ENCODE data around the gene STARD10.
"Not testable (repeated sequence)": the region's sequence is repeated elsewhere in the genome, so short reads cannot be mapped to it uniquely, and the experiment has no call there.

The STARD10 gene, protein sequence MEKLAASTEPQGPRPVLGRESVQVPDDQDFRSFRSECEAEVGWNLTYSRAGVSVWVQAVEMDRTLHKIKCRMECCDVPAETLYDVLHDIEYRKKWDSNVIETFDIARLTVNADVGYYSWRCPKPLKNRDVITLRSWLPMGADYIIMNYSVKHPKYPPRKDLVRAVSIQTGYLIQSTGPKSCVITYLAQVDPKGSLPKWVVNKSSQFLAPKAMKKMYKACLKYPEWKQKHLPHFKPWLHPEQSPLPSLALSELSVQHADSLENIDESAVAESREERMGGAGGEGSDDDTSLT

GRCh38 chr11:72793425-72794367 lies at the start of gene STARD10:
STARD10 (minus strand) TSS chr11:72794047; CDS start chr11:72781181, 12,866 bp downstream.
- peak; percentile 94 to 98 for DNase-seq

GRCh38 chr11:72842653-72843330 lies 48.9 kb upstream of the STARD10 start:
- DNase-seq: no peak

- DNase-seq: no peak
Measured at GRCh38 chr11:72842126-72842525, 48.3 kb upstream of the STARD10 start.

DNA sequence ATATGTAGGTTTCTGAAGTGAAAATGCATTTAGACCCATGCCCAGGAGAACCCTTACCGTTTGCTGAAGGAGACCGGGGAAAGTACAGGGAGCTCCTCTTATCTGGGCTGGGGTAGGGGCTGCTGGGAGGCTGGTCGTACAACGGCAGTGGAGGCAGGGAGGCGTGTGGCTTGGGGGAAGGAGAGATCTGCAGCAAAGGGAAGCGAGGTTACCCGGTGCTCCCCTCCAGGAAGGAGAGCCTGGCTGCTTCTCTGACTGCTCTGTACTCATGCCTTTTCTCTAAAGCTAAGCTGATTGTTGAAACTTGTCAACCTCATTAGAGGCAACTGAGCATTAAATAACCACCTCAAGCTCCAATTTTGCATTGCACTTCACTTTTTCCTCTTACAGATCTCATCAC lies 47.5 kb upstream of the STARD10 start:
- no peak for DNase-seq

DNA sequence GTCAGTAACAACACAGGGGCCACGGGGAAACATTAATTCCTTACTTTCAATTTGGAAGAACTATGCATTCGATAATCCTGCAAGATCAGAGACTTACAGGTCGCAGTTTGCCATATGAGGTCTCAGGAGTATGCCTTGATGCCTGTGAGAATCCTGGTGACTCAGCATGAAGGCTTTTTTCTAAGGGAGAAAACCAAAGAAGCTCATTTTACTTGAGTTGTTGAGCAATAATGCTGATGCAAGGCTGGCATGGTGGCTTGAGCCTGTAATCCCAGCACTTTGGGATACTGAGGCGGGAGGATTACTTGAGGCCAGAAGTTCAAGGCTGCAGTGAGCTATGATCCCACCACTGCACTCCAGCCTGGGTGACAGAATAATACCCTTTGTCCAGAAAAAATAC lies 46.9 kb upstream of the STARD10 start:
- no peak for DNase-seq

GRCh38 chr11:72838691-72839305 lies 45.0 kb upstream of the STARD10 start:
- DNase-seq: no peak

- no peak for DNase-seq
Measured at GRCh38 chr11:72836111-72836510, 42.3 kb upstream of the STARD10 start.

- DNase-seq: no peak
Measured at GRCh38 chr11:72834905-72835304, 41.1 kb upstream of the STARD10 start.

DNA sequence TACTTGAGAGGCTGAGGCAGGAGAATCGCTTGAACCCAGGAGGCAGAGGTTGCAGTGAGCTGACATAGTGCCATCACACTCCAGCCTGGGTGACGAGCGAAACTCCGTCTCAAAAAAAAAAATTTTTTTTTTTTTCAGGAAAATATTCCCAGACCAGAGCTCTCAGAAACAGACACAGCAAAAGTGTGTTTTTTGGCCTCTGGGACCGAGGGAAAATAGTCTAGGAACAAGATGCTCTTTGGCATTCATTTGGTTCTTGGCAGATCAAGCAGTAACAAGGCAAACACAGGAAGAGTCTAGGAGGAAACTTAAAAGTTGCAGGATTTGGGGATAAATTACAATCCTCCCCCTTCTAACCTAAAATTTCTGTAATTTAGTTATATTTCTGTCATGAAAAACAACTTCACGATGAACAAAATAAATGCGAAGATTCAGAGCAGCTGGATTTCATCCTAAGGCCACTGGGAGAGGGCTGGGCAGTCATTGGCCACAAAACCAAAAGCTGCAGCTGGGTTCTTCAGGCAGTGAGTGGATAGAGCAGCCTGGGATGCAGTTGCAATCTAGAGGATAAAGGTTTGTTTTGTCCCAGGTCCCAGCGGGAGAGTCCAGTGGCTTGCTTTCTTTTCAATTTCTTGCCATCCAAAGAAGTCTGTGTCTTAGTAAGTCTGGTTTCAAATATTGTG lies 40.1 kb upstream of the STARD10 start:
- DNase-seq: no peak

- DNase-seq: no peak
Measured at GRCh38 chr11:72833083-72833733, 39.4 kb upstream of the STARD10 start.

DNA sequence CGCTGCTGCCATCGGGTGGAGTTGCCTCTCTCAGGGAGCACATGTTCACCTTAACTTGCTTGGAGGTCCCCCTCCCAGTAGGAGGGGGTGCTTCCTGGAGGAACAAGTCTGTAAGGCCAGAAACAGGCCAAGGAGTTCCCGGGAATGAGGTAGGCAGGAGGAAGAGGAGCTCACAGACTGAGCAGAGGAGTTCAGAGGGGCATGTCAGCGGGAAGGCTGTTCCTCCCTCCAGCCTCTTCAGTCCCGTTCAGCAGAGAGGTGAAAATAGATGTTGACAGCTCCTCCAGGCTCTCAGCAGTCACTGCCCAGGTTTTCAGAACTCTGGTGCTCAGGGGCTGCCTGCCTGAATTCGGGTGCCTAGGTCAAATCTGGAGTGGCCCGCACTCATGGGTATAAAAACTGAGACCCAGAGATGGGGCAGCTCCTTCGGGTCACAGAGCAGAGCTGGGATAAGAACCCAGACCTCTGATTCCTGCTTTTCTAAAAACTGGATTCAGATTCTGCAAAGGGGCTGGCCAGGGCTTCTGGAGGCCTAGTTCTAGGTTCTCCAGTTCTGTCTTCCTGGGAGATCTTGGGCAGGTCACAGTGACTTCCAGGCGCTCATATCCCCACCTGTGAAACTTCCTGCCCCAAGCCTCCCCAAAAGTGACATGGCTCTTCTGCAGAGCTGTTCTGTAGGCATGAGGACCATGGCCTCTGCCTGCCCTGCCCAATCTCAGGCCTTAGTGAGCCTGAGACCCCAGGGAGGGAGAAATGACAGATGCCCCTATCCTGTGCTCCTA lies 38.6 kb upstream of the STARD10 start:
- DNase-seq: no peak

GRCh38 chr11:72831521-72832300 lies 37.9 kb upstream of the STARD10 start:
- DNase-seq: peak; percentile 71 to 84

- no peak for DNase-seq
Measured at GRCh38 chr11:72829884-72830533, 36.2 kb upstream of the STARD10 start.

DNA sequence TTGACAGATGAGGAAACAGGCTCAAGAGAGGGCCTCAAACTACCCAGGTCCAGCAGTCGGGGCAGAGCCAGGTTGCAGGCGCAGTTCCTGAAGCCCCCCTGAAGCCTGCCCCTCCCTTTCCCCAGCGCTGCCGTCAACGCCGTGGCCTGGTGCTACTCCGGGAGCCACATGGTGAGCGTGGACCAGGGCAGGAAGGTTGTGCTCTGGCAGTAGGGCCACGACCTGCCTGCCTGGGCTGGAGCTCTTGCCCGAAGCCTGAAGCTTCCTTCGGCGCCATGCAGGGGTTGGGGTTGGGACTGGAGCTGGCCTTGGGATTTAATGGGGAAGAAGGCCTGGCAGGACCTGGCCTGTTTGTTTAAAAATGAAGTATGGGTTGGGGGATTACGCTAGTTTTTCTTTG lies 35.3 kb upstream of the STARD10 start:
- no peak for DNase-seq

GRCh38 chr11:72828692-72829101 lies 34.9 kb upstream of the STARD10 start:
- no peak for DNase-seq

- DNase-seq: no peak
Measured at GRCh38 chr11:72828081-72828567, 34.3 kb upstream of the STARD10 start.

- not testable (repeated sequence) for DNase-seq
Measured at GRCh38 chr11:72827656-72828055, 33.8 kb upstream of the STARD10 start.

DNA sequence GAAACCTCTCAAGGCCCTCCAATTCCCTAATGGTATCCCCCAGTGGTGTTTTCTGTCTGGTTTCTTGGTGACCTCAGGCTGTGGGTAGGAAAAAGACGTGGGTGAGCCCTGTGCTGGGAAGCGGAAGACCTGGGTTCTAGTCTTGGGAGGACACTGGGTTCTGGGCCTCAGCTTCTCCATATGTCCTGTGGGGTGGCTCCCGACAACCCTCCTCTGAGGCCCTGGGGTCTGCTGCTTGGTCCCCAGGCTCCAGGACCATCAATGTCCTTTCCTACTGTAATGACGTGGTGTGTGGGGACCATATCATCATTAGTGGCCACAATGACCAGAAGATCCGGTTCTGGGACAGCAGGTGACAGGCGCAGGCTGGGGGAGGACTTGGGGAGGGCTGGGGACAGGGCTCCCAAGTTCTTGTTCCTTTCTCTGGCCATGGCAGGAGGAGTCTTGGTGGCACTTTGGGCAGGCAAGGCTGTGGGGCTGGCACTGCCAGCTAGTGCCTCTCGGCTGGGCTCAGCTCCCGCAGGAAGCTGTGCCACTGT lies 33.2 kb upstream of the STARD10 start:
- DNase-seq: no peak

Measured in NCI-H446 (cell line).